Testis (tissue), 3 donors: ENCODE measurements around the gene PEPD. TPM values are rescaled to one million over a fixed set of nuclear protein-coding genes. Genes with fewer than 3 reads are reported as not detected.

Experiments
- DNase-seq: peaks from one replicate; pipeline ENCODE4 v3.0.0-alpha.2; 2019
- H3K27ac ChIP-seq, 2 donors: fragments of 200-600 bp; sonication (generic); one replicate each; pipeline ENCODE4 v1.5.1; 2019
- H3K27me3 ChIP-seq: fragments of 200-600 bp; sonication (generic); one replicate; pipeline ENCODE4 v1.5.1; 2019
- H3K36me3 ChIP-seq: fragments of 200-600 bp; sonication (generic); one replicate; pipeline ENCODE4 v1.5.1; 2017; ENCODE audit warnings: low read depth; ENCODE audit errors: missing control alignments
- H3K4me1 ChIP-seq: fragments of 200-600 bp; sonication (generic); one replicate; pipeline ENCODE4 v1.5.1; 2019
- H3K4me3 ChIP-seq, 2 donors: fragments of 200-600 bp; sonication (generic); one replicate each; pipeline ENCODE4 v1.5.1; 2017 to 2019
- H3K9me3 ChIP-seq: fragments of 200-600 bp; sonication (generic); one replicate; pipeline ENCODE4 v1.5.1; 2017
- CTCF ChIP-seq, 3 experiments: fragments of 450-650 bp in 2 of 3; fragments of 200-600 bp in 1 of 3; sonication (generic) in 1 of 3; IDR thresholded peaks; one replicate each; pipeline ENCODE4 v1.5.1; 2016 to 2019; ENCODE audit warnings: antibody characterized with exemption in 3 of 3, mild to moderate bottlenecking in 2 of 3, moderate library complexity in 1 of 3
- POLR2A ChIP-seq: fragments of 450-650 bp; IDR thresholded peaks from one replicate; pipeline ENCODE4 v1.6.1; 2017; ENCODE audit warnings: antibody characterized with exemption, mild to moderate bottlenecking, moderate library complexity
- WGBS, 2 donors: methylation state at CpG; one replicate each; pipeline ENCODE4 v1.1.5; 2018; 5-methylcytosine and 5-hydroxymethylcytosine counted together
- intact Hi-C: fragments of 100-400 bp; cut with DNase I; formaldehyde crosslinking; loops from one replicate; pipeline ENCODE4 v1.15.1; 2023; ENCODE audit warnings: low total_unique reads
- polyA plus RNA-seq: library from polyadenylated mRNA; stranded (reverse); fragments of 350-450 nt; fragmentation: Illumina TruSeq; extraction: RNeasy Lipid Tissue Mini Kit (QIAGEN cat#74804); gene quantifications from one replicate; pipeline ENCODE4 v1.2.3, GENCODE V29; 2014; ENCODE audit warnings: low read depth, low replicate concordance; ENCODE audit not compliant: insufficient read depth
- total RNA-seq, 2 donors: library from RNA; depleted of rRNA; stranded (reverse); fragments of >200 nt; gene quantifications; one replicate each; pipeline ENCODE4 v1.2.3, GENCODE V29; 2016

The PEPD gene
- total and polyA plus RNA-seq, 3 donors from 2014 or later: 51.1 to 87.9 (median 58.0) TPM

GRCh38 chr19:33409906-33410685, 111.5 kb downstream of the PEPD start:
- Histone ChIP-seq H3K9me3 (no peaks in the 10 kb centered on the region), H3K4me3 (no peak overlapping the region), H3K36me3 (no peaks in the 10 kb centered on the region), H3K27me3 (no peaks in the 10 kb centered on the region), H3K27ac (no peak overlapping the region), H3K4me1 (no peaks in the 10 kb centered on the region)
- TF ChIP-seq CTCF (IDR thresholded peaks at IDR 0.05) (no peak), POLR2A (no peak)
- DNase-seq: no peak
- 92 to 93% methylated on average over 10 to 27 of the region's 27 CpGs for WGBS, 2 donors
- intact Hi-C loops: loop anchor here (5.0 kb wide), 1 partner anchor 173 kb away; no protein-coding TSS in a partner anchor

DNA sequence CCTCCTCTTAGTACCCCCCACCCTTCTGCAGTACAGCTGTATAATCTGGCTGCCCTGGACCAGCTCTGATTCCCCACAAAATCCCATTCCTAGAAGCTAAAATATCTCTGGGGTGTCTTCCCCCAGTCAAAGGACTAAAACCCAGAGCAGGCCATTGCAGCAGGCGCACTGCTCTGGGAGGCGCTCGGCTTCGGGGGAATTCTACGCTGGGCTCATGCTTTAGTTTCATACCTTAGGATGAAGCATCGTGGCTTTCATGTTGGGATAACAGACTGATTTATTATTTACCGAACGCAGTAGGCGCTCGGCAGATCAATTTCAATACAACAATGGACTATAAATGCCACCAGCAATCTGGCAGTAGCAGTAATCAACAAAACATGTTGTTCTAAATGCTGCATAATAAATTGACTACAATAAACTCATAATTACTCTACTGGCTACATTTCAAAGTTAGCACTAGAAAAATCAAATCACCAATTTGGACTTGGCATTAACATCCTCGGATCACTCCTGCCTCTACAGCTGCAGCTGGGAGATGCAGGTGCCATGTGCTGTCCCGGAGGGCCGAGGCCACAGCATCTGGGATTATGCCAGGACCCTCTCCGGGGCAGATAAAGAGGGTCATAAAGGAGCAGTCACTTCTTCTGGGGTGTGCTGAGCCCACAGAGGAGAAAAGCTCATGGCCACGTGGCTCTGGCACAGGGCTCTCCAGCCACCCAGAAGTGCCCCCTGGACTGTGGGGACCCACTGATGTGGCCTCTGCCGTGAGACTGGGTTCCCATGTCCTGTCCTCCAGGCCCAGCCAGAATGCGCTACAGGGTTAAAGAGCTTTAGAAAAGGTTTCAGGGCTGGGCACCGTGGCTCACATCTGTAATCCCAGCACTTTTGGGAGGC, 112.8 kb downstream of the PEPD start:
- Histone ChIP-seq H3K27me3 (no peaks in the 10 kb centered on the region), H3K9me3 (no peaks in the 10 kb centered on the region), H3K36me3 (no peaks in the 10 kb centered on the region), H3K4me3 (no peak overlapping the region), H3K27ac (no peak overlapping the region), H3K4me1 (no peaks in the 10 kb centered on the region)
- WGBS, 2 donors: 82 to 89% methylated on average over 17 to 18 of the region's 18 CpGs
- intact Hi-C loops: loop anchor here (5.0 kb wide), 1 partner anchor 171 kb away; no protein-coding TSS in a partner anchor
- no peak for DNase-seq
- TF ChIP-seq POLR2A (no peak), CTCF (IDR thresholded peaks at IDR 0.05) (no peak)

DNA sequence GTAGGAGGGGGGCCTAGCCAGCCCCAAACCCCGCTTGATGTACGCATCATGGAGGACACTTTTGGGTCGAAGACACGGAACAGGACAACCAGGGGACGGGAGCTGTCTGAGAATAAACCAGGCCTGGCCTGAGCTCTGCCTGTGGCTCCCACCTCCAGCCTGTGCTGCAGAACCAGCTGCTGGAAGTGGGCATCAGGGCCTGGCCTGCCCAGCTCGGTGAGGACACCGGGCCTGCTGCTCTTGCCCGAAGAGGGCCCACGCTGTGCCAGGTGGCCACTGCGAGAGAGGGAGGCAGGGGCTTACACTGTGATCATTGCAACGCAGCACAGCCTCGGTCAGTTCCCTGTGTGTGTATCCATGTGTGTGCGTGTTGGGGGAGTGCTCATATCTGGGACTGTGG, 113.5 kb downstream of the PEPD start:
- DNase-seq: no peak
- no peaks in the 10 kb centered on the region for H3K27me3 ChIP-seq
- H3K4me3 ChIP-seq: no peak overlapping the region
- no peak for TF ChIP-seq POLR2A
- TF ChIP-seq CTCF (IDR thresholded peaks at IDR 0.05): no peak
- intact Hi-C loops: loop anchor here (5.0 kb wide), 1 partner anchor 171 kb away; no protein-coding TSS in a partner anchor
- no peaks in the 10 kb centered on the region for H3K36me3 ChIP-seq
- 90 to 91% methylated on average over 2 to 13 of the region's 13 CpGs for WGBS, 2 donors
- H3K4me1 ChIP-seq: no peaks in the 10 kb centered on the region
- no peak overlapping the region for H3K27ac ChIP-seq
- no peaks in the 10 kb centered on the region for H3K9me3 ChIP-seq

DNA sequence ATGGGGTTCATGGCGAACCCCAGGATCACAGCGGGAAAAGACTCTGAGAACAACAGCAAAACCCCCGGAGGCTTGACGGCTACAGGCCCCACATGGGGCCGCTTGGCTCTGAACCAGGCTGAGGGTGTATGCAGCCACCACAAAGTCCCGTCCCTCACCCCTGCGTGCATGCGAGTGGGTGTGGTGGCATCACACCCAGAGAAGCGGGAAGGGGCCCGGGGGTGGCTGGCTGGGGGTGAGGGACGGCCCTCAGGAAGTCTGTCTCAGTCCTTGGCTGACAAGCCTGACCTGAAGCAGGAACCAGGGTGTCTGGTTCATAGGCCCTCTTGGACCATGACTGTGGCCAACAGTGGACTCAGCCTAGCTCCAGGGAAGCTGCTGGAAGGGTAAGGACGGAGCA, 113.9 kb downstream of the PEPD start:
- H3K4me1 ChIP-seq: no peaks in the 10 kb centered on the region
- H3K27ac ChIP-seq: no peak overlapping the region
- H3K9me3 ChIP-seq: no peaks in the 10 kb centered on the region
- no peak for DNase-seq
- TF ChIP-seq POLR2A (no peak), CTCF (IDR thresholded peaks at IDR 0.05) (no peak)
- intact Hi-C loops: loop anchor here (5.0 kb wide), 1 partner anchor 170 kb away; no protein-coding TSS in a partner anchor
- no peaks in the 10 kb centered on the region for H3K36me3 ChIP-seq
- no peaks in the 10 kb centered on the region for H3K27me3 ChIP-seq
- 85 to 94% methylated on average over 8 to 12 of the region's 12 CpGs for WGBS, 2 donors
- H3K4me3 ChIP-seq: no peak overlapping the region
